Endometrial microvascular endothelial cells (primary cell): Measurements from ENCODE around the gene PFKL. TPM values are rescaled to one million over a fixed set of nuclear protein-coding genes. Genes with fewer than 3 reads are reported as not detected.
"Not testable (repeated sequence)": the region's sequence is repeated elsewhere in the genome, so short reads cannot be mapped to it uniquely, and the experiment has no call there.

Experiments used
- in situ Hi-C: cut with HindIII; loops from 2 replicates; pipeline ENCODE4 v1.10.0; 2017; ENCODE audit warnings: low sequenced_read_pairs, low pct_unique_long_range_greater_than_20kb; ENCODE audit errors: inconsistent ontology term
- total RNA-seq: library from RNA; depleted of rRNA; stranded (reverse); fragments of >200 nt; gene quantifications from one replicate; pipeline ENCODE4 v1.2.3, GENCODE V29; 2015; ENCODE audit errors: inconsistent ontology term

The PFKL gene
- total RNA-seq, 1 donor from 2014 or later = 154 TPM

DNA sequence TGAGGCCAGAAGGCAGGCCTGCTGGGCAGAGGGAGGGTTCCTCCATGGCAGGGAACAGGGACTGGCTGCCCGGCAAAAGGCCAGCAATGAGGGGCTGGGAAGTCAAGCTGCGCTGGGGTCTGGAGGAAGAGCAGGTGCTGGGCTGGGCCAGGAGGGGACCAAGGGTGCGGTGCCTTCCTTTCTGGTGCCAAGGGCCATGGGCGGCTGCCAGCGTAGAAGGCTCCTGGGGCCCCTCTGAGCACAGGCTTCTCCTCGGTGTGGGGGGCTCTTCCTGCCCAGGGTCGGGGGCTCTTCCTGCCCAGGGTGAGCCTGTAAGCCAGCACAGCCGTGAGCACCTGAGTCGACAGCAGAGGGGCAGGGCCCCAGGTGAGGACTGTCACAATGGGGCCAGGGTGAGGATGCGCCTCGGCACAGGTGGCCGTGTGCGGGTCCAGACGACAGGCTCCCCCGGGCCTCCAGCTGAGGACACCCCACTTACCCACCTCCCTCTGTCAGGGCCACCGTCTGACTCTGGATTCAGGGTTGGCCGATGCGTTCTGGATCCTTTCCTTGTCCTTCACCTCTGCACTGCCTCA lies 27.5 kb upstream of the PFKL start:
- in situ Hi-C loops = no loop called here

DNA sequence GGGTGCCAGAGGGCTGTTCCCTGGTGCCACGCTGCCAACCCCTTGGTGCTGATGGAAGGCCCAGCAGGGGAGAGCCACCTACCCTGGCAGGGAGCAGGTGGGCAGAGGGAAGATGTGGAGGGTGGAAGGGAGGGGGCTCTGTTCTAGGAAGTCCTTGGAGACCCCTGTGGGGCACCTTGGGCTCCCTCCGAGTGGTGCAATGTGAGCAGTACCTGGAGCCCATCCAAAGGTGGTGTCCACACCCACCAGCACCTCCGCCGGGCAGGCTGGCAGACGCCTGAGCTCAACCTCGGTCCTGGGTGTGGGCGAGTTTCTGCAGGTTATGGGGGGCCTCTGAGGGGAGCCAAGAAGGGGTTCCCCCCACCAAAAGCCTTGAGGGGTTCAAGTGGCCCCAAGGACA lies 26.8 kb upstream of the PFKL start:
- in situ Hi-C loops = no loop called here

DNA sequence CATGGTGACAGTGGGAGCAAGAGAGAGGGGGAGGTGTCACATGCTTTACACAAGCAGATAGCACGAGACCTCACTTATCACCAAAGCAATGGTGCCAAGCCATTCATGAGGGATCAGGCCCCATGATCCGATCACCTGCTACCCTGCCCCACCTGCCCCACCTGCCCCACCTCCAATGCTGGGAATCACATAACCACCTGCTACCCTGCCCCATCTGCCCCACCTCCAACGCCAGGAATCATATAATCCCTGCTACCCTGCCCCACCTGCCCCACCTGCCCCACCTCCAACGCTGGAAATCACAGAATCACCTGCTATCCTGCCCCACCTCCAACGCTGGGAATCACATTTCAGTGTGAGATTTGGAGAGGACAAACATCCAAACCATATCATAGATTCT lies 24.8 kb upstream of the PFKL start:
- in situ Hi-C loops = no loop called here

DNA sequence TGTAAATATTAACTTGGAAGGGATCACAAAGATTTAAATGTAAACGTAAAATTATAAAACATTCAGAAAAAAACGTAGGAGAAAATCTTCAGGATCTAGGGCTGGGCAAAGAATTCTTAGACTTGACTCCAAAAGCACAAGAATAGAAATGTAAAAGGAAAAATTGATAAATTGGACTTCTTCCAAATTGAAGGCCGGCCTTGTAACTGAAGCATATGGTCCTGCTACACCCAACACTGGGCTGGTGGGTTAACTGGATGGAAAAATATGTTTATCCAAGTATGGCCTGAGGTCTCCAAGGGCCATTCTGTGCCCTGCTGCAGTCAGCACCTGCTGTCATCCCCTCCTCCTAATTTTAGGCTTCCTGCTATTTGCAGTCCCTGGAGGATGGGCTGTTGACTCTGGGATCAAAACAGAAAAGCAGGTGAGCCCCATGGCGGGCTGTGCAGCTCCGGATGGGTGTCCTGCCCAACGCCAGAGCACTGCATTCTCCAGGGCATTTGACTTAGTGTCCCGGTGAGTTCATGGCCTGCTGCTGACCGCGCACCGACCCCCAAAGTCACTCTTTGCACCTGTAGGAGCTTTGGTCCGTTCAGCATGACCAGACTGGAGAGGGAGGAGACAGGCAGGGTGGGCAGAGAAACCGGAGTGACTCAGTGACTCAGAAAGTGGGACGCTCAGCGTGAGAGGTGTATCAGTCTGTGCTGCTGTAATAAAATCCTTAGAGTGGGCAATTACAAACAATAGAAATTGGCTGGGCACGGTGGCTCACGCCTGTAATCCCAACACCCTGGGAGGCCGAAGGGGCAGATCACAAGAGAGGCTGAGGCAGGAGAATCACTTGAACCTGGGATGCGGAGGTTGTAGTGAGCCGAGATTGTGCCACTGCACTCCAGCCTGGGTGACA lies 20.2 kb upstream of the PFKL start:
- in situ Hi-C loops = no loop called here

DNA sequence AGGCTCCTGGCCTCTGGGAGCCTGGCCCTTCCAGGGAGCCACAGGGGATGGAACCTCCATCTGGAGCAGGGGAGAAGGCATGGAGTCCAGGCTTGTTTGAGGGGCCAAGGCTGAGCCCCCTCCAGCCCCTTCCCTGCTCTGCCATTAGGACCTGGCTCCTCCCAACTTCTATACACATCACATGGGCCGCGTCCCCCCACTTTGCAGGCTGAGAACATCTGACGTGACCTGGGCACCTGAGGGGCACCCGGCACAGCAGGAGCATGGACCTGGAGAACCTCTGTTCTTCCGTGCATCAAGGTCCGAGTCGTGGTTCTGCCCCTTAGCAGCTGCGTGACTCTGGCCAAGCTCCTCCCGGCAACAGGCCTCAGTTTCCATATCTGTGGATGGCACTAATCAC lies 18.1 kb upstream of the PFKL start:
- in situ Hi-C loops = no loop called here

DNA sequence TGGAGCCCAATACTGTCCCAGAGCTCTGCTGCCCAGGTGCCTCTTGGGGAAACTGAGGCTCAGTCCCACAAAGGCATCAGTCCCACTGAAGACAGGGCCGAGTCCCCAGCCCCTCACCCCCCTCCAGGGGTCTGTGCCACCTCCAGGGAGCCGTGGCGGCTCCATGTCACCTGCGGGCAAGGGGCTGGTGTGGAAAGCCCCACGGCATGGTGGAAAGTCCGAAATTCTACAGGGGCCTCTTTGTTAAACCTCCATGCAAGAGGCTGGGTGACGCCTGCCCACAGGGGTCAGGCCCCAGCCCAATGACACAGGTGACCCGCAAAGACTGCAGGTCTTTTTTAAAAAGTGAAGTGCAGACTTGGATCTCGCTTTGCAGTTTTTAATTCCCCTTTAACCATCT lies 17.5 kb upstream of the PFKL start:
- in situ Hi-C loops = no loop called here

DNA sequence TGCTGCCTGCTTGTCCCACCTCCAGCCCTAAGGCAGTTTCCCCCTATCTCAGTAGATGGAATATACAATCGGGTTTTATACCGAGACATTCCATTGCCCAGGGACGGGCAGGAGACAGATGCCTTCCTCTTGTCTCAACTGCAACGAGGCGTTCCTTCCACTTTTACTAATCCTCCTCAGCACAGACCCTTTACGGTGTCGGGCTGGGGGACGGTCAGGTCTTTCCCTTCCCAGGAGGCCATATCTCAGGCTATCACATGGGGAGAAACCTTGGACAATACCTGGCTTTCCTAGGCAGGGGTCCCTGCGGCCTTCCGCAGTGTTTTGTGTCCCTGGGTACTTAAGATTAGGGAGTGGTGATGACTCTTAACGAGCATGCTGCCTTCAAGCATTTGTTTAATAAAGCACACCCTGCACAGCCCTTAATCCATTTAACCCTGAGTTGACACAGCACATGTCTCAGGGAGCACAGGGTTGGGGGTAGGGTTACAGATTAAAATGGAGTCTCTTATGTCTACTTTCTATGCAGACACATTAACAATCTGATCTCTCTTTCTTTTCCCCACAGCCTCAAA lies 16.6 kb upstream of the PFKL start:
- in situ Hi-C loops = not testable (repeated sequence)

DNA sequence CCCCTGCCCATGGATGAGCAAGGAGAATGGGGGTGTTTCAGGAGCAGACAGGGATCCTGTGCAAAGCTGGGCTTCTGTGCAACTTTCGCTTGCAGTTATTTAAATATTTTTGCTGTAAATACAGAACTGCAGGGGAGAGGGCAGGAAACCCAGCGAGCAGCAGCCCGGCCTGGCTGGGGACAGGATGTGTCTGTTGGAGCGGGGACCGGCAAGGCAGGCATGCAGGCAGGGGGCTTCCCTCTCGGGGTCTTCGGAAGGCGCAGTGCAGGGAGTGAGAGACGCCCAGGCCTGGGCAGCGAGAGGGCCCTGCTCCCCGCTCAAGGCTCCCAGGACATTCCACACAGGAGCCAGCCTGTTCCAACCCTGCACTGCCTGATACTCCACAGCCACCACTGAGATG lies 15.9 kb upstream of the PFKL start:
- in situ Hi-C loops = no loop called here

DNA sequence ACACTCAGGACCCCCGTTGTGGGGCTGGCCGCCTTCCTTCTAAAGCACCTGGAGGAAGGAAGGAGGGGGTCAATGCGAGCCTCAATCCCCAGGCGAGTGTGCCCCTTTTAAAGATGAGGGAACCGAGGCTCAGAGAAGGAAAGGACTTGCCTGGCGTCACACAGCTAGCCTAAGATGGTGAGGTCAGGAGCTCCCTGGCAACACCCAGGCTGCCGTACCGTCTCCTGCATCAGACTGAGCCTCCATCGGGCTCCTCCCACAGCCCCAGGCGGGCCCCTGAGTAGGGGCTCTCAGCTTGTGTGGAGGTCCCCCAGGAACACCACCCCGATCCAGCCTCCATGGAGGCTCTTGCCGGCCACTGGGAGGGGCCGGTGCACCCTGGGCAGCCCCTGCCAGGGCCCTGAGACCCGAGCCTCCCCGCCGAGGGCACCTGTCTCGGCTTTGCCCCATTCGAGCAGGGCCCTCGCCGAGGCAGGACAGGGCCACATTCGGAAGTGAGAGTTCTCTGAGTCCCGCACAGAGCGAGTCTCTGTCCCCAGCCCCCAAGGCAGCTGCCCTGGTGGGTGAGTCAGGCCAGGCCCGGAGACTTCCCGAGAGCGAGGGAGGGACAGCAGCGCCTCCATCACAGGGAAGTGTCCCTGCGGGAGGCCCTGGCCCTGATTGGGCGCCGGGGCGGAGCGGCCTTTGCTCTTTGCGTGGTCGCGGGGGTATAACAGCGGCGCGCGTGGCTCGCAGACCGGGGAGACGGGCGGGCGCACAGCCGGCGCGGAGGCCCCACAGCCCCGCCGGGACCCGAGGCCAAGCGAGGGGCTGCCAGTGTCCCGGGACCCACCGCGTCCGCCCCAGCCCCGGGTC lies 14.5 kb upstream of the PFKL start, which contains the start of gene AIRE:
AIRE (plus strand) TSS at position 739 of the 855 bp plus-strand sequence. CDS start 131 bp downstream, outside the sequence.
- in situ Hi-C loops = no loop called here

DNA sequence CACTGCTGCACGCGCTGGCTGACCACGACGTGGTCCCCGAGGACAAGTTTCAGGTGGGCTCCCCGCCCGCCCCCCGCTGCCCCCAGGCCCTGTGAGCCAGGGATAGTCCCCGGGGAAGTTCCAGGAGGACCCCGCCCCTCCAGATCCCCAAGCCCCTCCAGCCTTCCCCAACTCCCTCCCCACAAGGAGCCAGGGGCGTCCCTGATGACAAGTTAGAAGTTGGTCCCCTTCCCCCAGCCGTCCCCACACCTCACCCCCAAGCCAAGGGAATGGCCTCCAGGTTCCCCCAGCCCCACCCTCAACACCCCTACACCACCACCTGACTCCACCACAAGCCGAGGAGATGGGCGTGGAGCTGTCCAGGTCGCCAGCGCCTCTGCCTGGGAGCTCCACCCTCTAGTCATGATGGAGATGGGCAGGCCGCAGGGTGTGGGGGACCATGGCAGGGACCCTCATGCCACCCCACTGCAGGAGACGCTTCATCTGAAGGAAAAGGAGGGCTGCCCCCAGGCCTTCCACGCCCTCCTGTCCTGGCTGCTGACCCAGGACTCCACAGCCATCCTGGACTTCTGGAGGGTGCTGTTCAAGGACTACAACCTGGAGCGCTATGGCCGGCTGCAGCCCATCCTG lies 13.7 kb upstream of the PFKL start:
- in situ Hi-C loops = no loop called here

DNA sequence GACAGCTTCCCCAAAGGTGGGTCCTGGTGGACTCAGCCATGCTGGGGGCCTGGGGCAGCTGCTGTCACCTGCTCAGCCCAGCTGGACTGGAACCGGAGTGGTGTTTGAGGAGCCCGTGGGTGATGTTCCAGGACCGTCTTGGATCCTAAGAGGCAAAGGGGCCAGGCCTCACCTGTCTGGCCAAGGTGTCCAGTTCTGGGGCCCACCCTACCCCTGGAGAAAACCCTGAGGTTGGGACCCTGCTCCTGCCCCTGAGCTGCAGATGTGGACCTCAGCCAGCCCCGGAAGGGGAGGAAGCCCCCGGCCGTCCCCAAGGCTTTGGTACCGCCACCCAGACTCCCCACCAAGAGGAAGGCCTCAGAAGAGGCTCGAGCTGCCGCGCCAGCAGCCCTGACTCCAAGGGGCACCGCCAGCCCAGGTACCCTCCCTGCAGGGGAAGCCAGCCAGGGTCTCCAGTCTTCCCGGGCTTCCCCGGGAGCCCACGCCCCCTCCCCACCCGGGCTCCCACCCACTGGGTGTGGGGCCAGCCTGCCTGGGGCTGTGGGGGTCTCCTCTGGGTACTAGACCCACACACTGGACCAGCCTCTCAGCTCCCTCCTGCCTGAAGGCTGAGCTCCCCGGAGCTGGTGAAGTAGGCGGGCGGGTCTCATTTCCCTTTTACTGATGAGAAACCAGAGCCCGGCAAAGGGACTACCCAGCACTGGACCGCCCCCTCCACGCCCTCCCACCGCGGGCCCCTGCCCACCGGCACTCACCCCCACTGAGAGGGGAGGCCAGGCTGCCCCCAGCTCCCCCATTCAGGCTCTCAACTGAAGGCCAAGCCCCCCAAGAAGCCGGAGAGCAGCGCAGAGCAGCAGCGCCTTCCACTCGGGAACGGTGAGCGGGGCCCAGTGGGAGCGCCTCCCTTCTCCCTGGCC lies 12.9 kb upstream of the PFKL start:
- in situ Hi-C loops = no loop called here

DNA sequence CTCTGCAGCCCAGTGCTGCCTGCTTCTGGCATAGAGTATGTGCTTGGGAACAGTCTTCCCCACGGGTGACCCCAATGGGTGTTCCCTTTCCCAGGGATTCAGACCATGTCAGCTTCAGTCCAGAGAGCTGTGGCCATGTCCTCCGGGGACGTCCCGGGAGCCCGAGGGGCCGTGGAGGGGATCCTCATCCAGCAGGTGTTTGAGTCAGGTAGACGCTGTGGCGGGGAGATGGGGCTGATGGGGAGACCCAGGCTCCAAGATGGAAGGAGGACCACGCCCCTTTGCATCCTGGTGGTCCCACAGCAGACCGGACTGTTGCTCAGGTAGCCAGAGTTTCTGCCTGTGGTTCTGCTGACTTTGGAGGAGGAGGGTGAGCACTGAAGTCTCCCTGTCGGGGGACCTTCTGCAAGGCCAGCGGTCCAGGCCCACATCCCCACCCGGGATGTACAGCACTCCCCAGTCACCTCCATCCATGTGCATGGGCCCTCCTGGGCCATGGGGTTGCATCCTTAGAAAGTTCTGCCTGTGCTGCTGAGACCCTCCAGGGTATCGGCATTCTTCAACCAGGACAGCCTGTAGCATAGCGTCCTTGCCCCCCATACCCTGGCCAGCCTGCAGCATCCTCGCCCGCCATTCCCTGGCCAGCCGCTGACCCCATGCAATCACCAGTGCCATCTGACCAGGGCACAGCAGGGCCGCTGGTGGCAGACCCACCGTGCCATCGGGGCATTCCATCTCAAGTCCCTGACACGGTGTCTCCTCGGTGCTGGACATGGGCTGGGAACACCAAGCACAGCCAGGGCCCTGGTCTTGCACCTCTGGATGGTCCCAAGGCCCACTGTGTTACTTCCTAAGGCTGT lies 11.4 kb upstream of the PFKL start:
- in situ Hi-C loops = no loop called here

DNA sequence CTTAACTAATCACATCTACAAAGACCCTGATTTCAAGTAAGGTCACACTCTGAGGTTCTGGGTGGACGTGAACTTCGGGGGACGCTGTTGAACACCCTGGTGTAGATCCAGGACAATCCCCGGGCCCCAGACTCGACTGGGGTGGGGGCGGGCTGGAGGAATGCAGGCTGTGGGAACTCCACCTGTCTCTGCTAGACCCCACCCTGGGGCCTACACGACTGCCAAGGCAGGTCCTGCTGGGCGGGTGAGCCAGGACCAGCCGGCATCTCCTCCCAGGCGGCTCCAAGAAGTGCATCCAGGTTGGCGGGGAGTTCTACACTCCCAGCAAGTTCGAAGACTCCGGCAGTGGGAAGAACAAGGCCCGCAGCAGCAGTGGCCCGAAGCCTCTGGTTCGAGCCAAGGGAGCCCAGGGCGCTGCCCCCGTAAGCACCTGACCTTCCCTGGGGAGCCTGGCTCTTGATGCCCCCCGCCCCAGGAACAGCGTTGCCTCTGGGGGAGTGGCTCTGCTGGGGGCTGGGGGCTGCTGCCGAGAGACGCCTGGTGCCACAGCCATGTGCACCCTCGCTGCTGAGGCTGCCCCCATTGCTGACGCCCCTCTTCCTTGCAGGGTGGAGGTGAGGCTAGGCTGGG lies 10.4 kb upstream of the PFKL start:
- in situ Hi-C loops = no loop called here

DNA sequence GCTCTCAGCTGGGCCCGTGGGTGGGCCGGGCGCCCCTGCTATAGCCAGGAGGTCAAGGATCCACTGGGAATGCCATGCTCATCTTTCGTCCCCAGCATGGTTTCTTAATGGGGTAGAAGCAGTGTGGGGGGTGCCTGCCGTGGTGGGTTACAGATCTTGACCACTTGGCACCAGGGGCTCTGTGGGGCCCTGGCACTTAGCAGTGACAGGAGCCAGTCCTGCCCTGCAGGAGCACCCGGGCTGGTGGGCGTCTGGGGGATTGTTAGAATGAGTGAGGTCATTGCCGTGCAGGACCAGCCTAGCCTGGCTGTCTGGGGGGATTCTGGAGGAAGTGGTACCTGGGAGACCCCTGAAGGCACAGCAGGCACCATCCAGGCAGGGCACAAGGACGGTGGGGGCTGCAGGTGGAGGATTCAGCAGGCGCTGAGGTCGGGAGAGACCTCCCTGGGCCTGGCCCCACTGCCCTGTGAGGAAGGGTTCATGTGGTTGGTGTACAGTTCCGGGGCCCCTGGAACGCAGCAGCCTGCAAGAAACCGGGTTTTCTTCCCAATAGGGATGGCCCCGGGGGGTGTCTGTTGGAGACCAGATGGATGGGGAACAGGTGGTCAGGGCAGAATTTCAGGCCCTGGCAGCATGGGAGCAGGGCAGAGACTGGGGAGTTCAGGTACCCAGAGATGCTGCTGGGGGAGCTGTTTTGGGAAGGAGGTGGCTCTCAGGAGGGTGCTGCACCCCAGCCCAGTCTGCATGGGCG lies 9.4 kb upstream of the PFKL start:
- in situ Hi-C loops = no loop called here

DNA sequence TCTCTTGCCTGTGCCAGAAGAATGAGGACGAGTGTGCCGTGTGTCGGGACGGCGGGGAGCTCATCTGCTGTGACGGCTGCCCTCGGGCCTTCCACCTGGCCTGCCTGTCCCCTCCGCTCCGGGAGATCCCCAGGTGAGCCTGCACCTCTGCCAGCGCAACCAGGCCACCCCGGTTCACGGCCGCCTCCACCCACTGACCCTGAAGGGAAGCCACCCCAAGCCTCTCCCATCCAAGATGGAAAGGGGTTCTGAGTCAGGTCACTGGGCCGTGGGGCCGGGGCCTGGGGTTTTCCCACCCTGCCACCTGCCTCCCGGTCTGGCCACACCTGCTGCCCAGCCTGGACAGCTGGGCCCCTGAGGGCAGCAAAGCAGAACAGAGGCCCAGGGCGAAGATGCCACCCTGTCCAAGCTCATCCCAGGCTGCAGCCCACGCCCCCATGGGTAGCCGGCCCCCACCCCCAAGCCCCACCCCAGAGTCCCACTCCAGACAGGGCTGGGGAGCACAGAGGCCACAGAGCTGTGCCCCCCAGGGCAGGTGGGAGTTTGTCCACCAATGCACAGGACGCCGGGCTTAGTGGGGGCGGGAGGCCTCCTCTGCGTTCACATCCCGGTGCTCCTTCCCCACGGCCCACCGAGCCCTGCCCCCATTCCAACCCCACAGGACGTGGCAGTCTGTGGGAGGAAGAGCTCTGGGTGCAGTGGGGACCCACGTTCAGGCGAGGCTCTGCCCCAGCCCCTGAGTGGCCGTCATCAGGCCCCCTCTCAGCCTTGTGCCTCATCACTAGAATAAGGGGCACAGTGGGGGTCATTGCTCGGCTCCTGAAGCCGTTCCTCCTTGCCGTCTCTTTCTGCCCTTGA lies 8.5 kb upstream of the PFKL start:
- in situ Hi-C loops = no loop called here
